Measurements from ENCODE around the gene ZNF862. TPM values are rescaled to one million over a fixed set of nuclear protein-coding genes. Genes with fewer than 3 reads are reported as not detected.

Gene ZNF862
- total and polyA plus RNA-seq, 2 of the 8 experiments (the other 6 are each of a cell fraction or from before 2014, with no cell fraction given) = 1.8 to 3.9 TPM

DNA sequence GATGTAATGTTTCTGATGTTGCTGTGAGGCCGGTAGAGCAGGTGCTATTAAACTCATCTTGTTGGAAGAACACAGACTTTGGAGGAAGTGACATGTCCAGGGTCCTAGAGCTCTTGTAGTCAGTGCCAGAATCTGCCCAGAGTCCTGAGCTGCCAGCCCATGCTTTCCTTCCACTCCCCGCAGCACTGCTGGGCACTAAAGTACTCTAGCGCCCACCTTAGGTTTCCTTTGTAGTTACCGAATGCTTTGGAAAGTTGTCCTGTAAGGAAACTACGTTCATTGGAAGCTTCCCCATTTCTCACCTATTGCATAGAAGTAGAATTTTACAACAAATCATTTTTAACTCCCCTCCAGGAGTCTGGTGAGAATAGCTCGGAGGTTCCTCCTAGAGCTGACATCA is 11.0 kb downstream of the ZNF862 start:
- no peak overlapping the region for H2BK5ac ChIP-seq (ENCODE audit: low read depth, low read length)
- no peak overlapping the region for H3K18ac ChIP-seq (ENCODE audit: extremely low read depth, low read length)
- H3K36me3 ChIP-seq (ENCODE audit: control insufficient read depth in 2 of 4, insufficient read depth in 4 of 4, low read length in 3 of 4) = no peaks in the 10 kb centered on the region
- no peak overlapping the region for H2BK120ac ChIP-seq (replicated peaks; ENCODE audit: low read depth, low read length)
- H2BK12ac ChIP-seq (ENCODE audit: low read depth, low read length) = no peak overlapping the region
- H4K91ac ChIP-seq (replicated peaks; ENCODE audit: insufficient read length, low read length) = no peak overlapping the region
- 72% methylated on average over 6 of the region's 6 CpGs; no CpG with 5 or more reads in 1 of the 2 experiments for WGBS, 2 experiments (ENCODE audit: extremely low coverage in 1 of 2, insufficient coverage in 1 of 2, insufficient read length in 1 of 2, insufficient replicate concordance in 2 of 2, low coverage in 1 of 2, low lambda C conversion rate in 2 of 2, missing lambda C conversion rate in 1 of 2)
- no peak overlapping the region for H3K23ac ChIP-seq (ENCODE audit: insufficient read length)
- H3K4me3 ChIP-seq (ENCODE audit: extremely low read depth in 1 of 4, insufficient read depth in 2 of 4, low read depth in 3 of 4, low read length in 4 of 4) = no peak overlapping the region
- no peak overlapping the region for H2AFZ ChIP-seq (ENCODE audit: low read length)
- no peak overlapping the region for H2BK20ac ChIP-seq (ENCODE audit: low read length)
- no peaks in the 10 kb centered on the region for H3K79me1 ChIP-seq (ENCODE audit: low read depth, low read length)
- no peaks in the 10 kb centered on the region for H3K23me2 ChIP-seq (ENCODE audit: low read depth, low read length)
- no peak overlapping the region for H3K4ac ChIP-seq (replicated peaks; ENCODE audit: insufficient read length, low read depth, low read length)
- no peak overlapping the region for H4K8ac ChIP-seq (ENCODE audit: extremely low read depth, insufficient read depth, low read length)
- no peak overlapping the region for H2AK5ac ChIP-seq (ENCODE audit: low read depth, low read length)
- no peak for DNase-seq (ENCODE audit: low read depth in 1 of 2, low spot score in 2 of 2)
- no peak overlapping the region for H3K9ac ChIP-seq (replicated peaks in 1 of 4; ENCODE audit: extremely low read depth in 1 of 4, low read depth in 3 of 4, low read length in 3 of 4)
- no peaks in the 10 kb centered on the region for H4K20me1 ChIP-seq (replicated peaks in 1 of 2; ENCODE audit: control insufficient read depth in 1 of 2, insufficient read depth in 2 of 2, low read length in 2 of 2)
- no peaks in the 10 kb centered on the region for H3K9me3 ChIP-seq (ENCODE audit: insufficient read depth in 2 of 2, low read depth in 1 of 2, low read length in 1 of 2)
- no peak overlapping the region for H4K5ac ChIP-seq (ENCODE audit: insufficient read length, low read depth, low read length)
- H3K4me1 ChIP-seq (replicated peaks in 1 of 4; ENCODE audit: control insufficient read depth in 3 of 4, insufficient read depth in 4 of 4, low read length in 3 of 4) = peaks cover 0 to 2% (median 2%) of the 10 kb centered on the region in 4 experiments; a peak in 2 of 7 replicates
- H3K14ac ChIP-seq (ENCODE audit: insufficient read length) = no peak overlapping the region
- POLR2A ChIA-PET (ENCODE audit: partially characterized antibody) = interaction anchor here (1.1 to 1.3 kb wide), 2 partner anchors 10 kb away, joined by 3 to 14 read pairs; partner anchors contain the start of gene ZNF862
- no peaks in the 10 kb centered on the region for H3K79me2 ChIP-seq (ENCODE audit: control insufficient read depth in 1 of 2, insufficient read depth in 2 of 2, low read length in 2 of 2)
- peak; percentile 77 for FAIRE-seq
- no peak overlapping the region for H3K27ac ChIP-seq (ENCODE audit: low read depth, low read length)
- H3K27me3 ChIP-seq (replicated peaks in 1 of 4; ENCODE audit: control insufficient read depth in 3 of 4, extremely low read depth in 1 of 4, insufficient read depth in 3 of 4, low read length in 3 of 4) = no peaks in the 10 kb centered on the region
- H2BK15ac ChIP-seq (ENCODE audit: low read length) = no peak overlapping the region
- CTCF ChIA-PET (ENCODE audit: partially characterized antibody) = interaction anchor here (0.6 to 13.8 kb wide), 26 partner anchors 10 to 186 kb away, joined by 3 to 209 read pairs (median 7); partner anchors contain the start of gene ZNF862
- TF ChIP-seq, protein P1, sequence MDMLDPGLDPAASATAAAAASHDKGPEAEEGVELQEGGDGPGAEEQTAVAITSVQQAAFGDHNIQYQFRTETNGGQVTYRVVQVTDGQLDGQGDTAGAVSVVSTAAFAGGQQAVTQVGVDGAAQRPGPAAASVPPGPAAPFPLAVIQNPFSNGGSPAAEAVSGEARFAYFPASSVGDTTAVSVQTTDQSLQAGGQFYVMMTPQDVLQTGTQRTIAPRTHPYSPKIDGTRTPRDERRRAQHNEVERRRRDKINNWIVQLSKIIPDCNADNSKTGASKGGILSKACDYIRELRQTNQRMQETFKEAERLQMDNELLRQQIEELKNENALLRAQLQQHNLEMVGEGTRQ (IDR thresholded peaks at IDR 0.05; ENCODE audit: low read length) = no peak
- TF ChIP-seq MAFK (IDR thresholded peaks at IDR 0.05; ENCODE audit: low read depth, low read length) (no peak), HDAC2 (IDR thresholded peaks at IDR 0.05; ENCODE audit: borderline replicate concordance in 1 of 2, low read depth in 2 of 2, low read length in 2 of 2) (no peak), RAD21 (IDR thresholded peaks at IDR 0.05 in 1 of 2, conservative IDR thresholded peaks at IDR 0.05 in 1 of 2; ENCODE audit: low read depth in 2 of 2, low read length in 2 of 2) (peak; percentile 73 to 85)
- TF ChIP-seq, protein P2, sequence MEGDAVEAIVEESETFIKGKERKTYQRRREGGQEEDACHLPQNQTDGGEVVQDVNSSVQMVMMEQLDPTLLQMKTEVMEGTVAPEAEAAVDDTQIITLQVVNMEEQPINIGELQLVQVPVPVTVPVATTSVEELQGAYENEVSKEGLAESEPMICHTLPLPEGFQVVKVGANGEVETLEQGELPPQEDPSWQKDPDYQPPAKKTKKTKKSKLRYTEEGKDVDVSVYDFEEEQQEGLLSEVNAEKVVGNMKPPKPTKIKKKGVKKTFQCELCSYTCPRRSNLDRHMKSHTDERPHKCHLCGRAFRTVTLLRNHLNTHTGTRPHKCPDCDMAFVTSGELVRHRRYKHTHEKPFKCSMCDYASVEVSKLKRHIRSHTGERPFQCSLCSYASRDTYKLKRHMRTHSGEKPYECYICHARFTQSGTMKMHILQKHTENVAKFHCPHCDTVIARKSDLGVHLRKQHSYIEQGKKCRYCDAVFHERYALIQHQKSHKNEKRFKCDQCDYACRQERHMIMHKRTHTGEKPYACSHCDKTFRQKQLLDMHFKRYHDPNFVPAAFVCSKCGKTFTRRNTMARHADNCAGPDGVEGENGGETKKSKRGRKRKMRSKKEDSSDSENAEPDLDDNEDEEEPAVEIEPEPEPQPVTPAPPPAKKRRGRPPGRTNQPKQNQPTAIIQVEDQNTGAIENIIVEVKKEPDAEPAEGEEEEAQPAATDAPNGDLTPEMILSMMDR (IDR thresholded peaks at IDR 0.05; ENCODE audit: control extremely low read depth in 1 of 3, insufficient read depth in 1 of 3, low read depth in 1 of 3, low read length in 3 of 3) = peak; percentile 50 to 77 (median 69)
- no peak overlapping the region for H3K4me2 ChIP-seq (ENCODE audit: insufficient read depth in 1 of 2, low read depth in 2 of 2, low read length in 2 of 2)
- no peak overlapping the region for H3K56ac ChIP-seq (replicated peaks; ENCODE audit: insufficient read length, low read depth, low read length)
